ENCODE results near the gene ABCG1.

Gene ABCG1

GRCh38 chr21:42203936-42204335 lies 15.0 kb upstream of the ABCG1 start:
- Histone ChIP-seq H3K36me3 (ENCODE audit: control insufficient read depth, insufficient read depth, low read length) (no peaks in the 10 kb centered on the region), H3K4me1 (ENCODE audit: control insufficient read depth, insufficient read depth, low read length, poor library complexity, severe bottlenecking) (no peaks in the 10 kb centered on the region), H3K27ac (ENCODE audit: low read depth, low read length, severe bottlenecking) (no peak overlapping the region), H3K4me3 (ENCODE audit: extremely low read depth, insufficient read depth, low read length, poor library complexity, severe bottlenecking) (no peak overlapping the region), H3K9me3 (ENCODE audit: control insufficient read depth, low read length) (no peaks in the 10 kb centered on the region)
- whole genome bisulfite sequencing, 2 experiments (ENCODE audit: insufficient coverage in 2 of 2) = no CpG with 5 or more reads among the region's 1 CpG

- H3K9me3 ChIP-seq (ENCODE audit: control insufficient read depth, low read length) = no peaks in the 10 kb centered on the region
- 94% methylated on average over 2 of the region's 2 CpGs; no CpG with 5 or more reads in 1 of the 2 experiments for WGBS, 2 experiments (ENCODE audit: insufficient coverage in 2 of 2)
- H3K36me3 ChIP-seq (ENCODE audit: control insufficient read depth, insufficient read depth, low read length) = no peaks in the 10 kb centered on the region
- no peak overlapping the region for H3K27ac ChIP-seq (ENCODE audit: low read depth, low read length, severe bottlenecking)
- H3K4me3 ChIP-seq (ENCODE audit: extremely low read depth, insufficient read depth, low read length, poor library complexity, severe bottlenecking) = no peak overlapping the region
- peaks cover 5% of the 10 kb centered on the region for H3K4me1 ChIP-seq (ENCODE audit: control insufficient read depth, insufficient read depth, low read length, poor library complexity, severe bottlenecking)
Observed at GRCh38 chr21:42207426-42207825, 11.5 kb upstream of the ABCG1 start.

GRCh38 chr21:42208036-42208435 lies 10.9 kb upstream of the ABCG1 start:
- Histone ChIP-seq H3K9me3 (ENCODE audit: control insufficient read depth, low read length) (no peaks in the 10 kb centered on the region), H3K27ac (ENCODE audit: low read depth, low read length, severe bottlenecking) (no peak overlapping the region), H3K4me3 (ENCODE audit: extremely low read depth, insufficient read depth, low read length, poor library complexity, severe bottlenecking) (no peak overlapping the region), H3K4me1 (ENCODE audit: control insufficient read depth, insufficient read depth, low read length, poor library complexity, severe bottlenecking) (peaks cover 5% of the 10 kb centered on the region), H3K36me3 (ENCODE audit: control insufficient read depth, insufficient read depth, low read length) (no peaks in the 10 kb centered on the region)

- H3K9me3 ChIP-seq (ENCODE audit: control insufficient read depth, low read length) = no peaks in the 10 kb centered on the region
- 55 to 100% methylated on average over 1 to 4 of the region's 5 CpGs for WGBS, 2 experiments (ENCODE audit: insufficient coverage in 2 of 2)
- H3K4me3 ChIP-seq (ENCODE audit: extremely low read depth, insufficient read depth, low read length, poor library complexity, severe bottlenecking) = no peak overlapping the region
- H3K27ac ChIP-seq (ENCODE audit: low read depth, low read length, severe bottlenecking) = no peak overlapping the region
- H3K4me1 ChIP-seq (ENCODE audit: control insufficient read depth, insufficient read depth, low read length, poor library complexity, severe bottlenecking) = peaks cover 5% of the 10 kb centered on the region
- H3K36me3 ChIP-seq (ENCODE audit: control insufficient read depth, insufficient read depth, low read length) = no peaks in the 10 kb centered on the region
Observed at GRCh38 chr21:42208801-42209490, 10.0 kb upstream of the ABCG1 start.

GRCh38 chr21:42209801-42210479 lies 9.0 kb upstream of the ABCG1 start:
- Histone ChIP-seq H3K9me3 (ENCODE audit: control insufficient read depth, low read length) (no peaks in the 10 kb centered on the region), H3K36me3 (ENCODE audit: control insufficient read depth, insufficient read depth, low read length) (no peaks in the 10 kb centered on the region), H3K27ac (ENCODE audit: low read depth, low read length, severe bottlenecking) (peak overlapping the region; percentile 18), H3K4me1 (ENCODE audit: control insufficient read depth, insufficient read depth, low read length, poor library complexity, severe bottlenecking) (peaks cover 5% of the 10 kb centered on the region), H3K4me3 (ENCODE audit: extremely low read depth, insufficient read depth, low read length, poor library complexity, severe bottlenecking) (no peak overlapping the region)
- WGBS, 2 experiments (ENCODE audit: insufficient coverage in 2 of 2) = 81 to 85% methylated on average over 6 to 7 of the region's 11 CpGs

- Histone ChIP-seq H3K36me3 (ENCODE audit: control insufficient read depth, insufficient read depth, low read length) (no peaks in the 10 kb centered on the region), H3K4me3 (ENCODE audit: extremely low read depth, insufficient read depth, low read length, poor library complexity, severe bottlenecking) (no peak overlapping the region), H3K4me1 (ENCODE audit: control insufficient read depth, insufficient read depth, low read length, poor library complexity, severe bottlenecking) (peaks cover 5% of the 10 kb centered on the region), H3K27ac (ENCODE audit: low read depth, low read length, severe bottlenecking) (no peak overlapping the region), H3K9me3 (ENCODE audit: control insufficient read depth, low read length) (peaks cover 8% of the 10 kb centered on the region)
- WGBS, 2 experiments (ENCODE audit: insufficient coverage in 2 of 2) = 93 to 95% methylated on average over 2 to 3 of the region's 3 CpGs
Observed at GRCh38 chr21:42212266-42212665, 6.7 kb upstream of the ABCG1 start.

GRCh38 chr21:42213082-42213774 lies 5.7 kb upstream of the ABCG1 start:
- Histone ChIP-seq H3K9me3 (ENCODE audit: control insufficient read depth, low read length) (peaks cover 8% of the 10 kb centered on the region), H3K4me1 (ENCODE audit: control insufficient read depth, insufficient read depth, low read length, poor library complexity, severe bottlenecking) (peaks cover 5% of the 10 kb centered on the region), H3K4me3 (ENCODE audit: extremely low read depth, insufficient read depth, low read length, poor library complexity, severe bottlenecking) (no peak overlapping the region), H3K36me3 (ENCODE audit: control insufficient read depth, insufficient read depth, low read length) (no peaks in the 10 kb centered on the region), H3K27ac (ENCODE audit: low read depth, low read length, severe bottlenecking) (no peak overlapping the region)
- WGBS, 2 experiments (ENCODE audit: insufficient coverage in 2 of 2) = 90 to 96% methylated on average over 5 of the region's 5 CpGs

- H3K36me3 ChIP-seq (ENCODE audit: control insufficient read depth, insufficient read depth, low read length) = no peaks in the 10 kb centered on the region
- H3K4me1 ChIP-seq (ENCODE audit: control insufficient read depth, insufficient read depth, low read length, poor library complexity, severe bottlenecking) = peaks cover 8% of the 10 kb centered on the region
- peaks cover 8% of the 10 kb centered on the region for H3K9me3 ChIP-seq (ENCODE audit: control insufficient read depth, low read length)
- no peak overlapping the region for H3K4me3 ChIP-seq (ENCODE audit: extremely low read depth, insufficient read depth, low read length, poor library complexity, severe bottlenecking)
- no peak overlapping the region for H3K27ac ChIP-seq (ENCODE audit: low read depth, low read length, severe bottlenecking)
- 79 to 87% methylated on average over 4 to 10 of the region's 10 CpGs for WGBS, 2 experiments (ENCODE audit: insufficient coverage in 2 of 2)
Observed at GRCh38 chr21:42214081-42214750, 4.7 kb upstream of the ABCG1 start.

GRCh38 chr21:42214921-42215320 lies 4.0 kb upstream of the ABCG1 start:
- 83 to 90% methylated on average over 4 to 5 of the region's 5 CpGs for WGBS, 2 experiments (ENCODE audit: insufficient coverage in 2 of 2)
- Histone ChIP-seq H3K4me1 (ENCODE audit: control insufficient read depth, insufficient read depth, low read length, poor library complexity, severe bottlenecking) (peaks cover 6% of the 10 kb centered on the region), H3K27ac (ENCODE audit: low read depth, low read length, severe bottlenecking) (no peak overlapping the region), H3K4me3 (ENCODE audit: extremely low read depth, insufficient read depth, low read length, poor library complexity, severe bottlenecking) (no peak overlapping the region), H3K36me3 (ENCODE audit: control insufficient read depth, insufficient read depth, low read length) (no peaks in the 10 kb centered on the region), H3K9me3 (ENCODE audit: control insufficient read depth, low read length) (peaks cover 8% of the 10 kb centered on the region)

- H3K4me3 ChIP-seq (ENCODE audit: extremely low read depth, insufficient read depth, low read length, poor library complexity, severe bottlenecking) = no peak overlapping the region
- H3K4me1 ChIP-seq (ENCODE audit: control insufficient read depth, insufficient read depth, low read length, poor library complexity, severe bottlenecking) = peaks cover 6% of the 10 kb centered on the region
- H3K27ac ChIP-seq (ENCODE audit: low read depth, low read length, severe bottlenecking) = no peak overlapping the region
- 88 to 91% methylated on average over 7 to 9 of the region's 9 CpGs for WGBS, 2 experiments (ENCODE audit: insufficient coverage in 2 of 2)
- peaks cover 8% of the 10 kb centered on the region for H3K9me3 ChIP-seq (ENCODE audit: control insufficient read depth, low read length)
- H3K36me3 ChIP-seq (ENCODE audit: control insufficient read depth, insufficient read depth, low read length) = no peaks in the 10 kb centered on the region
Observed at GRCh38 chr21:42215942-42216725, 2.8 kb upstream of the ABCG1 start.

All from mesodermal cell (in vitro differentiated cells).